Thyroid gland (tissue), 4 donors: Measurements from ENCODE around the gene DGCR8. TPM values are rescaled to one million over a fixed set of nuclear protein-coding genes. Genes with fewer than 3 reads are reported as not detected.

Source experiments
- DNase-seq, 2 donors: peaks; one replicate each; pipeline ENCODE4 v3.0.0-alpha.2; 2019
- H3K27ac ChIP-seq, 3 donors: fragments of 200-600 bp; sonication (generic); 1 replicate in 2 of 3; 2 replicates in 1 of 3; pipeline ENCODE4 v1.5.1; 2016 to 2019; ENCODE audit warnings: mild to moderate bottlenecking in 1 of 3, moderate library complexity in 1 of 3
- H3K27me3 ChIP-seq: fragments of 200-600 bp; sonication (generic); one replicate; pipeline ENCODE4 v1.5.1; 2019
- H3K36me3 ChIP-seq, 2 donors: fragments of 200-600 bp; sonication (generic); one replicate each; pipeline ENCODE4 v1.5.1; 2016 to 2019
- H3K4me1 ChIP-seq, 2 donors: fragments of 200-600 bp; sonication (generic); one replicate each; pipeline ENCODE4 v1.5.1; 2017 to 2019
- H3K4me3 ChIP-seq, 3 donors: fragments of 200-600 bp; sonication (generic); replicated peaks in 1 of 3; 1 replicate in 2 of 3; 2 replicates in 1 of 3; pipeline ENCODE4 v1.5.1; 2016; ENCODE audit warnings: mild to moderate bottlenecking in 1 of 3
- H3K9me3 ChIP-seq: fragments of 200-600 bp; sonication (generic); one replicate; pipeline ENCODE4 v1.5.1; 2017
- CTCF ChIP-seq, 6 experiments: fragments of 200-600 bp in 3 of 6; fragments of 450-650 bp in 3 of 6; sonication (generic) in 3 of 6; IDR thresholded peaks; one replicate each; pipeline ENCODE4 v1.5.1; 2016 to 2019; ENCODE audit warnings: antibody characterized with exemption in 6 of 6, mild to moderate bottlenecking in 2 of 6, inconsistent platforms in 1 of 6, moderate library complexity in 1 of 6
- POLR2A ChIP-seq, 2 donors: fragments of 450-650 bp; IDR thresholded peaks; one replicate each; pipeline ENCODE4 v1.6.1; 2017; ENCODE audit warnings: antibody characterized with exemption in 2 of 2, mild to moderate bottlenecking in 2 of 2, moderate library complexity in 1 of 2
- WGBS, 2 donors: methylation state at CpG; one replicate each; pipeline ENCODE4 v1.1.5; 2017; 5-methylcytosine and 5-hydroxymethylcytosine counted together
- intact Hi-C: fragments of 100-400 bp; cut with DNase I; formaldehyde crosslinking; loops from one replicate; pipeline ENCODE4 v1.15.1; 2023
- total RNA-seq, 4 donors: library from RNA; depleted of rRNA; stranded (reverse); fragments of >200 nt; gene quantifications; one replicate each; pipeline ENCODE4 v1.2.3, GENCODE V29; 2016

Gene DGCR8
- total RNA-seq, 4 donors from 2014 or later, result 28.9 to 48.8 (median 31.5) TPM

- TF ChIP-seq POLR2A (IDR thresholded peaks at IDR 0.05), result no peak
- no peak for TF ChIP-seq CTCF (IDR thresholded peaks at IDR 0.05)
- no peaks in the 10 kb centered on the region for H3K4me1 ChIP-seq
- intact Hi-C loops, result no loop called here
- H3K36me3 ChIP-seq, result peaks cover 13 to 16% of the 10 kb centered on the region in 2 donors
- H3K27me3 ChIP-seq, result no peaks in the 10 kb centered on the region
- no peak overlapping the region for H3K4me3 ChIP-seq
- no peak overlapping the region for H3K27ac ChIP-seq
- 90 to 93% methylated on average over 10 of the region's 10 CpGs for WGBS, 2 donors
- H3K9me3 ChIP-seq, result no peaks in the 10 kb centered on the region
- DNase-seq, result no peak
These were observed 35.4 kb upstream of the DGCR8 start for GRCh38 chr22:20044495-20045151.

- no peaks in the 10 kb centered on the region for H3K9me3 ChIP-seq
- TF ChIP-seq POLR2A (IDR thresholded peaks at IDR 0.05) (no peak), CTCF (IDR thresholded peaks at IDR 0.05) (no peak)
- DNase-seq, result no peak
- WGBS, 2 donors, result 89 to 91% methylated on average over 4 of the region's 4 CpGs
- H3K4me1 ChIP-seq, result no peaks in the 10 kb centered on the region
- no peaks in the 10 kb centered on the region for H3K27me3 ChIP-seq
- peaks cover 9 to 12% of the 10 kb centered on the region in 2 donors for H3K36me3 ChIP-seq
- H3K4me3 ChIP-seq, result no peak overlapping the region
- no peak overlapping the region for H3K27ac ChIP-seq
- intact Hi-C loops, result no loop called here
These were observed 33.3 kb upstream of the DGCR8 start for GRCh38 chr22:20046730-20047129.

- DNase-seq, result no peak
- H3K4me3 ChIP-seq, result no peak overlapping the region
- 96 to 98% methylated on average over 5 of the region's 6 CpGs for WGBS, 2 donors
- no peaks in the 10 kb centered on the region for H3K9me3 ChIP-seq
- TF ChIP-seq POLR2A (IDR thresholded peaks at IDR 0.05) (no peak), CTCF (IDR thresholded peaks at IDR 0.05) (no peak)
- intact Hi-C loops, result no loop called here
- no peak overlapping the region for H3K27ac ChIP-seq
- H3K4me1 ChIP-seq, result no peaks in the 10 kb centered on the region
- H3K36me3 ChIP-seq, result peaks cover 30 to 45% of the 10 kb centered on the region in 2 donors
- H3K27me3 ChIP-seq, result no peaks in the 10 kb centered on the region
These were observed 28.1 kb upstream of the DGCR8 start for GRCh38 chr22:20051927-20052308.

GRCh38 chr22:20052309-20053259, 27.5 kb upstream of the DGCR8 start:
- Histone ChIP-seq H3K9me3 (no peaks in the 10 kb centered on the region), H3K36me3 (peaks cover 33 to 48% of the 10 kb centered on the region in 2 donors), H3K27ac (no peak overlapping the region), H3K4me3 (no peak overlapping the region), H3K4me1 (no peaks in the 10 kb centered on the region), H3K27me3 (no peaks in the 10 kb centered on the region)
- intact Hi-C loops, result no loop called here
- WGBS, 2 donors, result 93% methylated on average over 20 to 25 of the region's 26 CpGs
- TF ChIP-seq CTCF (IDR thresholded peaks at IDR 0.05), result no peak
- no peak for TF ChIP-seq POLR2A (IDR thresholded peaks at IDR 0.05)
- DNase-seq, result no peak
